A549 (cell line): ENCODE measurements around the gene TEX53. TPM values are rescaled to one million over a fixed set of nuclear protein-coding genes. Genes with fewer than 3 reads are reported as not detected.

Experiments used
- ATAC-seq, 2 experiments: fragments of 200-7000 bp in 1 of 2; fragments of >200 bp in 1 of 2; cut with Nextera tagmentation in 1 of 2; cut with Tn5 transposase in 1 of 2; 3 replicates each; pipeline versions ENCODE4 v1.8.0 to v1.9.1; 2018 to 2020; ENCODE audit warnings: mild to moderate bottlenecking in 1 of 2, moderate library complexity in 1 of 2
- CTCF ChIA-PET: fragments of 300-600 bp; sonication (Branson Sonifier 250); formaldehyde crosslinking; extraction: SDS; loops from one replicate; lab custom pipeline; 2021; ENCODE audit warnings: antibody characterized with exemption, inconsistent platforms; lab: Yijun Ruan, JAX
- POLR2A ChIA-PET: fragments of 350-600 bp; formaldehyde crosslinking; extraction: SDS; loops from one replicate; lab custom pipeline; 2021; ENCODE audit warnings: antibody characterized with exemption, inconsistent platforms; lab: Yijun Ruan, JAX
- DNase-seq, 2 experiments: peaks; one replicate each; pipeline versions ENCODE4 v3.0.0 to v3.0.0-alpha.2; 2011 to 2016; ENCODE audit warnings: low read depth in 1 of 2, low spot score in 1 of 2
- FAIRE-seq: peaks from 2 replicates; lab custom pipeline; 2011; peaks lifted over from hg19 to GRCh38; lab: Jason Lieb, UNC
- H3K27ac ChIP-seq, 2 experiments: fragments of >200 bp; sonication (Bioruptor Twin); formaldehyde crosslinking; 3 replicates each; pipeline ENCODE4 v1.5.1; 2016 to 2017
- H3K4me1 ChIP-seq: fragments of >200 bp; sonication (Bioruptor Twin); formaldehyde crosslinking; 3 replicates; pipeline ENCODE4 v1.6.1; 2016
- H3K4me2 ChIP-seq: fragments of >200 bp; sonication (Bioruptor Twin); formaldehyde crosslinking; 3 replicates; pipeline ENCODE4 v1.6.1; 2016
- H3K4me3 ChIP-seq: fragments of >200 bp; sonication (Bioruptor Twin); formaldehyde crosslinking; 3 replicates; pipeline ENCODE4 v1.5.1; 2016
- H3K9me3 ChIP-seq: fragments of >200 bp; sonication (Bioruptor Twin); formaldehyde crosslinking; 3 replicates; pipeline ENCODE4 v1.6.1; 2016
- CBX8 ChIP-seq: fragments of 200-600 bp; sonication (generic); IDR thresholded peaks from 2 replicates; pipeline ENCODE4 v1.6.1; 2016
- ELK1 ChIP-seq: fragments of 150-350 bp; IDR thresholded peaks from 2 replicates; pipeline ENCODE4 v1.6.1; 2014; ENCODE audit warnings: low read depth, mild to moderate bottlenecking, low read length
- EP300 ChIP-seq, 2 experiments: fragments of >200 bp; sonication (Bioruptor Twin); formaldehyde crosslinking; IDR thresholded peaks; 2 replicates in 1 of 2; 3 replicates in 1 of 2; pipeline ENCODE4 v1.6.1; 2016 to 2017
- ESRRA ChIP-seq: fragments of 150-350 bp; IDR thresholded peaks from 2 replicates; pipeline ENCODE4 v1.6.1; 2014; ENCODE audit warnings: mild to moderate bottlenecking, low read length, borderline replicate concordance
- FOSL2 ChIP-seq, 2 experiments: fragments of 450-650 bp in 1 of 2; fragments of >200 bp in 1 of 2; sonication (Bioruptor Twin) in 1 of 2; formaldehyde crosslinking; IDR thresholded peaks; 2 replicates each; pipeline versions ENCODE4 v1.5.0 to v1.6.1; 2016 to 2020; ENCODE audit warnings: mild to moderate bottlenecking in 1 of 2, moderate library complexity in 1 of 2
- GATA3 ChIP-seq: IDR thresholded peaks from 2 replicates; pipeline ENCODE4 v1.6.1; 2012; ENCODE audit warnings: borderline replicate concordance
- HEYL ChIP-seq: fragments of 250-450 bp; sonication (Bioruptor Pico); IDR thresholded peaks from 2 replicates; pipeline ENCODE4 v1.8.0; 2021; ENCODE audit warnings: mild to moderate bottlenecking, moderate library complexity
- HOXB5 ChIP-seq: fragments of 250-450 bp; sonication (Bioruptor Pico); IDR thresholded peaks from 2 replicates; pipeline ENCODE4 v1.5.0; 2020; ENCODE audit warnings: mild to moderate bottlenecking, moderate library complexity
- MAFK ChIP-seq: fragments of 450-650 bp; IDR thresholded peaks from 2 replicates; pipeline ENCODE4 v1.6.1; 2014; ENCODE audit not compliant: partially characterized antibody
- NPAS2 ChIP-seq: fragments of 250-450 bp; sonication (Bioruptor Pico); IDR thresholded peaks from 2 replicates; pipeline ENCODE4 v1.8.0; 2022; ENCODE audit warnings: mild to moderate bottlenecking, moderate library complexity, borderline replicate concordance
- PHF8 ChIP-seq: fragments of 200-600 bp; sonication (generic); IDR thresholded peaks from 2 replicates; pipeline ENCODE4 v1.6.1; 2016; ENCODE audit warnings: low read depth, mild to moderate bottlenecking, antibody characterized with exemption, moderate library complexity, borderline replicate concordance
- RAD21 ChIP-seq, 2 experiments: fragments of >200 bp in 1 of 2; sonication (Bioruptor Twin) in 1 of 2; formaldehyde crosslinking in 1 of 2; IDR thresholded peaks in 1 of 2; conservative IDR thresholded peaks in 1 of 2; 2 replicates in 1 of 2; 3 replicates in 1 of 2; pipeline ENCODE4 v1.6.1; 2012 to 2018; ENCODE audit warnings: inconsistent platforms in 1 of 2
- RNF2 ChIP-seq: fragments of 200-600 bp; sonication (generic); IDR thresholded peaks from 2 replicates; pipeline ENCODE4 v1.6.1; 2016; ENCODE audit warnings: low read depth, mild to moderate bottlenecking, antibody characterized with exemption, moderate library complexity, borderline replicate concordance
- TP53 ChIP-seq: fragments of 250-450 bp; sonication (Bioruptor Pico); IDR thresholded peaks from 2 replicates; pipeline ENCODE4 v1.5.0; 2021; ENCODE audit warnings: mild to moderate bottlenecking, moderate library complexity
- ZFP36 ChIP-seq: fragments of 450-650 bp; IDR thresholded peaks from 2 replicates; pipeline ENCODE4 v1.6.1; 2014; ENCODE audit warnings: borderline replicate concordance; ENCODE audit not compliant: partially characterized antibody
- ZSCAN20 ChIP-seq: fragments of 250-450 bp; sonication (Bioruptor Pico); IDR thresholded peaks from 2 replicates; pipeline ENCODE4 v1.8.0; 2022; ENCODE audit warnings: mild to moderate bottlenecking, moderate library complexity
- WGBS: methylation state at CpG from one replicate; pipeline ENCODE4 v1.1.6; 2017; ENCODE audit errors: missing lambda C conversion rate; 5-methylcytosine and 5-hydroxymethylcytosine counted together
- polyA plus RNA-seq, 4 experiments: library from polyadenylated mRNA; depleted of rRNA in 3 of 4; stranded (reverse); fragments of >200 nt; fragmentation: RNase III in 1 of 4; extraction: RNeasy Plus Mini Kit Qiagen cat#74134 plus additional on column Dnase treatment in 1 of 4; gene quantifications; 2 replicates in 3 of 4; 3 replicates in 1 of 4; pipeline ENCODE4 v1.2.3, GENCODE V29; 2011 to 2017
- TF ChIP-seq, protein P1 (sequence below): fragments of 250-450 bp; sonication (Bioruptor Pico); IDR thresholded peaks from 2 replicates; pipeline ENCODE4 v1.5.0; 2020; ENCODE audit warnings: low read depth, mild to moderate bottlenecking, moderate library complexity
- TF ChIP-seq, protein P2 (sequence below): IDR thresholded peaks from 2 replicates; pipeline ENCODE4 v1.6.1; 2012
- TF ChIP-seq, protein P3 (sequence below): fragments of >200 bp; sonication (Bioruptor Twin); formaldehyde crosslinking; IDR thresholded peaks from 3 replicates; pipeline ENCODE4 v1.6.1; 2016
- TF ChIP-seq, protein P4 (sequence below): IDR thresholded peaks from 2 replicates; pipeline ENCODE4 v1.6.1; 2012

Gene TEX53
- polyA plus RNA-seq, 2 of the 4 experiments (the other 2 are of a cell fraction) = not detected

- DNase-seq (no peak), ATAC-seq (no peak), FAIRE-seq (no peak)
- POLR2A ChIA-PET = no interaction called here
- Histone ChIP-seq H3K9me3 (no peaks in the 10 kb centered on the region), H3K4me3 (no peak overlapping the region), H3K4me1 (no peaks in the 10 kb centered on the region), H3K4me2 (no peak overlapping the region), H3K27ac (no peak overlapping the region)
- WGBS = 80% methylated on average over 11 of the region's 11 CpGs
- TF ChIP-seq NPAS2 (no peak), ZFP36 (no peak), FOSL2 (IDR thresholded peaks at IDR 0.05) (no peak), FOSL2 (CRISPR knock-in tag; IDR thresholded peaks at IDR 0.05) (no peak), GATA3 (no peak), HEYL (no peak), ESRRA (no peak), CBX8 (no peak), TP53 (CRISPR knock-in tag) (no peak), ELK1 (no peak), PHF8 (no peak), HOXB5 (CRISPR knock-in tag) (no peak), EP300 (IDR thresholded peaks at IDR 0.05) (no peak)
- TF ChIP-seq, protein P1, sequence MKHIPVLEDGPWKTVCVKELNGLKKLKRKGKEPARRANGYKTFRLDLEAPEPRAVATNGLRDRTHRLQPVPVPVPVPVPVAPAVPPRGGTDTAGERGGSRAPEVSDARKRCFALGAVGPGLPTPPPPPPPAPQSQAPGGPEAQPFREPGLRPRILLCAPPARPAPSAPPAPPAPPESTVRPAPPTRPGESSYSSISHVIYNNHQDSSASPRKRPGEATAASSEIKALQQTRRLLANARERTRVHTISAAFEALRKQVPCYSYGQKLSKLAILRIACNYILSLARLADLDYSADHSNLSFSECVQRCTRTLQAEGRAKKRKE (CRISPR knock-in tag) = no peak
- TF ChIP-seq, protein P2, sequence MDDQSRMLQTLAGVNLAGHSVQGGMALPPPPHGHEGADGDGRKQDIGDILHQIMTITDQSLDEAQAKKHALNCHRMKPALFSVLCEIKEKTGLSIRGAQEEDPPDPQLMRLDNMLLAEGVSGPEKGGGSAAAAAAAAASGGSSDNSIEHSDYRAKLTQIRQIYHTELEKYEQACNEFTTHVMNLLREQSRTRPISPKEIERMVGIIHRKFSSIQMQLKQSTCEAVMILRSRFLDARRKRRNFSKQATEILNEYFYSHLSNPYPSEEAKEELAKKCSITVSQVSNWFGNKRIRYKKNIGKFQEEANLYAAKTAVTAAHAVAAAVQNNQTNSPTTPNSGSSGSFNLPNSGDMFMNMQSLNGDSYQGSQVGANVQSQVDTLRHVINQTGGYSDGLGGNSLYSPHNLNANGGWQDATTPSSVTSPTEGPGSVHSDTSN = no peak
- TF ChIP-seq, protein P3, sequence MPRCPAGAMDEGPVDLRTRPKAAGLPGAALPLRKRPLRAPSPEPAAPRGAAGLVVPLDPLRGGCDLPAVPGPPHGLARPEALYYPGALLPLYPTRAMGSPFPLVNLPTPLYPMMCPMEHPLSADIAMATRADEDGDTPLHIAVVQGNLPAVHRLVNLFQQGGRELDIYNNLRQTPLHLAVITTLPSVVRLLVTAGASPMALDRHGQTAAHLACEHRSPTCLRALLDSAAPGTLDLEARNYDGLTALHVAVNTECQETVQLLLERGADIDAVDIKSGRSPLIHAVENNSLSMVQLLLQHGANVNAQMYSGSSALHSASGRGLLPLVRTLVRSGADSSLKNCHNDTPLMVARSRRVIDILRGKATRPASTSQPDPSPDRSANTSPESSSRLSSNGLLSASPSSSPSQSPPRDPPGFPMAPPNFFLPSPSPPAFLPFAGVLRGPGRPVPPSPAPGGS = no peak
- CTCF ChIA-PET = interaction anchor here (0.7 to 1.3 kb wide), 3 partner anchors 20 to 146 kb away, joined by 3 to 4 read pairs (median 4); no protein-coding TSS in a partner anchor
Observed at GRCh38 chr9:114633438-114634089, 24.0 kb downstream of the TEX53 start.

- POLR2A ChIA-PET = no interaction called here
Observed at GRCh38 chr9:114631166-114631565, 26.4 kb downstream of the TEX53 start.

More at GRCh38 chr9:114631166-114631565, 26.4 kb downstream of the TEX53 start:
- ATAC-seq = no peak
- no peak overlapping the region for H3K4me2 ChIP-seq
- no peak overlapping the region for H3K4me3 ChIP-seq
- 3% methylated on average over 2 of the region's 2 CpGs for WGBS
- no peak for DNase-seq
- CTCF ChIA-PET = interaction anchor here (1.1 kb wide), 1 partner anchor 22 kb away, joined by 3 read pairs; no protein-coding TSS in a partner anchor
- no peak for FAIRE-seq
- TF ChIP-seq, protein P4, sequence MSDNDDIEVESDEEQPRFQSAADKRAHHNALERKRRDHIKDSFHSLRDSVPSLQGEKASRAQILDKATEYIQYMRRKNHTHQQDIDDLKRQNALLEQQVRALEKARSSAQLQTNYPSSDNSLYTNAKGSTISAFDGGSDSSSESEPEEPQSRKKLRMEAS = no peak
- TF ChIP-seq ZSCAN20 (CRISPR knock-in tag) (no peak), MAFK (no peak), RNF2 (no peak), RAD21 (conservative IDR thresholded peaks at IDR 0.05 in 1 of 2, IDR thresholded peaks at IDR 0.05 in 1 of 2) (no peak)
- TF ChIP-seq, all 56 proteins: peak for 0
- Histone ChIP-seq H3K9me3 (no peaks in the 10 kb centered on the region), H3K4me1 (no peaks in the 10 kb centered on the region), H3K27ac (no peak overlapping the region)
